Stomach smooth muscle (tissue), 2 donors: ENCODE results near the gene LDLRAD3.

Experiments used
- H3K27ac ChIP-seq: one replicate; pipeline ENCODE4 v1.7.0; 2013; ENCODE audit warnings: mild to moderate bottlenecking, low read length, inconsistent platforms
- H3K27me3 ChIP-seq, 2 donors: one replicate each; pipeline ENCODE4 v1.7.0; 2013; ENCODE audit warnings: low read length in 2 of 2; ENCODE audit not compliant: insufficient read depth in 2 of 2, control insufficient read depth in 1 of 2
- H3K36me3 ChIP-seq, 2 donors: one replicate each; pipeline ENCODE4 v1.7.0; 2013; ENCODE audit warnings: low read length in 2 of 2; ENCODE audit not compliant: control insufficient read depth in 2 of 2, insufficient read depth in 2 of 2
- H3K4me1 ChIP-seq: one replicate; pipeline ENCODE4 v1.7.0; 2013; ENCODE audit warnings: low read length; ENCODE audit not compliant: control insufficient read depth, insufficient read depth
- H3K4me3 ChIP-seq, 2 donors: one replicate each; pipeline ENCODE4 v1.7.0; 2013; ENCODE audit warnings: low read length in 2 of 2
- H3K9ac ChIP-seq, 2 donors: one replicate each; pipeline ENCODE4 v1.7.0; 2013; ENCODE audit warnings: low read length in 2 of 2, mild to moderate bottlenecking in 1 of 2
- H3K9me3 ChIP-seq, 2 donors: one replicate each; pipeline ENCODE4 v1.7.0; 2013; ENCODE audit warnings: low read length in 2 of 2; ENCODE audit not compliant: control insufficient read depth in 2 of 2
- donor health status: healthy.
- donor health status: Pancreatic carcinoma.

LDLRAD3 gene

DNA sequence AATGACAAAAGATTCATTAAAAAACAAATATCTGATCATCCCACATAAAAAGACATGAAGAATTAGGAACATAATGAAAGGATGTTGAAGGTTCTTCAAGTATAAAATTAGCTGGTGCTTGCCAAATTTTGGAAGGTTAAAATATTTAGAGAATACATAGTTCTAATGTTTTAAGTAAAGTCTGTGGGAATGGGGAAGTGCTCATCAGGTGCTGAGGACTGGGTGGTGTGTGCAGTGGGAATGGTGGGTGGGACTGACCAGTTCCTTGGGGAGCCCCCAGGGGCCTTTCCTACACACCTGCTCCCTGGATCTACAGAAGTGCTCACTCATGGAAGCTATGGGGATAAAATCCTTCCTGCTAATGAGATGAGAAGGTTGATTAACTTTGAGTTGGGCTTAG is 11.8 kb downstream of the LDLRAD3 start:
- Histone ChIP-seq H3K4me1 (peaks cover 20% of the 10 kb centered on the region), H3K4me3 (no peak overlapping the region), H3K36me3 (no peaks in the 10 kb centered on the region), H3K27me3 (no peaks in the 10 kb centered on the region), H3K9ac (no peak overlapping the region), H3K27ac (no peak overlapping the region), H3K9me3 (no peaks in the 10 kb centered on the region)

- Histone ChIP-seq H3K9me3 (no peaks in the 10 kb centered on the region), H3K27ac (no peak overlapping the region), H3K27me3 (no peaks in the 10 kb centered on the region), H3K4me1 (no peaks in the 10 kb centered on the region), H3K9ac (no peak overlapping the region), H3K36me3 (no peaks in the 10 kb centered on the region), H3K4me3 (no peak overlapping the region)
Measured at GRCh38 chr11:35962369-35963138, 18.7 kb downstream of the LDLRAD3 start.

GRCh38 chr11:35963911-35964310 is 20.0 kb downstream of the LDLRAD3 start:
- no peaks in the 10 kb centered on the region for H3K36me3 ChIP-seq
- no peak overlapping the region for H3K27ac ChIP-seq
- H3K4me1 ChIP-seq, result peaks cover 9% of the 10 kb centered on the region
- no peak overlapping the region for H3K9ac ChIP-seq
- H3K9me3 ChIP-seq, result no peaks in the 10 kb centered on the region
- no peak overlapping the region for H3K4me3 ChIP-seq
- H3K27me3 ChIP-seq, result no peaks in the 10 kb centered on the region

DNA sequence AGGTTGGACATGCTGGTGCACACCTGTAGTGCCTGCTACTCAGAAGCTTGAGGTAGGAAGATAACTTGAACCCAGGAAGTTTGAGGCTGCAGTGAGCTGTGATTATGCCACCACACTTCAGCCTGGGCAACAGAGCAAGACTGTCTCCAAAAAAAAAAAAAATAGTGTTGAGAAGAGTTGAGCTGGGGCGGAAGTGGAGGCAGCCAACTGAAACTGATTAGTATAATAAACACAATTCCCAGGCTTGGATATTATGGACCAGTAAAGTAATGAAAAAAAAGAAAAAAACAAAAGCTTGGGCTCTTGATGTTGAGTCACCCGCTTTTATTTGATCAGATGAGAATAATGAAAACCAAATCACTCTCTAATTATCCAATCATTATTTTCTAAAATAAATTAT is 21.0 kb downstream of the LDLRAD3 start:
- H3K27me3 ChIP-seq, result no peaks in the 10 kb centered on the region
- H3K9me3 ChIP-seq, result no peaks in the 10 kb centered on the region
- H3K36me3 ChIP-seq, result no peaks in the 10 kb centered on the region
- no peak overlapping the region for H3K9ac ChIP-seq
- no peak overlapping the region for H3K4me3 ChIP-seq
- H3K4me1 ChIP-seq, result peaks cover 18% of the 10 kb centered on the region
- no peak overlapping the region for H3K27ac ChIP-seq

DNA sequence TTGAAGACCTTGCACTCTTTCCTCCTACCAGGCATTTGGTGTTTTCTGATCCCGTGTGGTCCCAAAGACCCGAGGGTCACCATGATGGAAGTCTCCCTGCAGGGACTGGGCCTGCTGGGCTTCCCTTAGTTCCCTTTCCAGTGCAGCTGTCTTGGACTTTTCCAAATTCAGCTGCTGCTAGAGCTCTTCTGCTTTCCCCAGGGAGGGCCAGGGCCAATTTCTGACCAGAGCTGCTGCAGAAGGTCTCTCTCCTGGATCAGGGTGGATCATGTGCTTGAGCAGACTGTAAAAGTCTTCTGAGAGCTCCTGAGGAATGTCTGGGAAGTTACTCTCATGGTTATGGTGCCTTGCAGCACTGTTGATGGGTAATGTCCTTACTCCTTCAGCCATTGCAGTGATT is 23.2 kb downstream of the LDLRAD3 start:
- no peak overlapping the region for H3K4me3 ChIP-seq
- H3K9ac ChIP-seq, result no peak overlapping the region
- peaks cover 0 to 2% of the 10 kb centered on the region in 2 donors for H3K9me3 ChIP-seq
- H3K4me1 ChIP-seq, result peaks cover 25% of the 10 kb centered on the region
- no peaks in the 10 kb centered on the region for H3K27me3 ChIP-seq
- H3K27ac ChIP-seq, result no peak overlapping the region
- H3K36me3 ChIP-seq, result no peaks in the 10 kb centered on the region

GRCh38 chr11:35968386-35969088 is 24.7 kb downstream of the LDLRAD3 start:
- H3K9ac ChIP-seq, result no peak overlapping the region
- H3K4me1 ChIP-seq, result peaks cover 25% of the 10 kb centered on the region
- H3K27ac ChIP-seq, result peak overlapping the region; percentile 53
- no peaks in the 10 kb centered on the region for H3K36me3 ChIP-seq
- H3K27me3 ChIP-seq, result no peaks in the 10 kb centered on the region
- H3K4me3 ChIP-seq, result no peak overlapping the region
- H3K9me3 ChIP-seq, result peaks cover 0 to 2% of the 10 kb centered on the region in 2 donors

DNA sequence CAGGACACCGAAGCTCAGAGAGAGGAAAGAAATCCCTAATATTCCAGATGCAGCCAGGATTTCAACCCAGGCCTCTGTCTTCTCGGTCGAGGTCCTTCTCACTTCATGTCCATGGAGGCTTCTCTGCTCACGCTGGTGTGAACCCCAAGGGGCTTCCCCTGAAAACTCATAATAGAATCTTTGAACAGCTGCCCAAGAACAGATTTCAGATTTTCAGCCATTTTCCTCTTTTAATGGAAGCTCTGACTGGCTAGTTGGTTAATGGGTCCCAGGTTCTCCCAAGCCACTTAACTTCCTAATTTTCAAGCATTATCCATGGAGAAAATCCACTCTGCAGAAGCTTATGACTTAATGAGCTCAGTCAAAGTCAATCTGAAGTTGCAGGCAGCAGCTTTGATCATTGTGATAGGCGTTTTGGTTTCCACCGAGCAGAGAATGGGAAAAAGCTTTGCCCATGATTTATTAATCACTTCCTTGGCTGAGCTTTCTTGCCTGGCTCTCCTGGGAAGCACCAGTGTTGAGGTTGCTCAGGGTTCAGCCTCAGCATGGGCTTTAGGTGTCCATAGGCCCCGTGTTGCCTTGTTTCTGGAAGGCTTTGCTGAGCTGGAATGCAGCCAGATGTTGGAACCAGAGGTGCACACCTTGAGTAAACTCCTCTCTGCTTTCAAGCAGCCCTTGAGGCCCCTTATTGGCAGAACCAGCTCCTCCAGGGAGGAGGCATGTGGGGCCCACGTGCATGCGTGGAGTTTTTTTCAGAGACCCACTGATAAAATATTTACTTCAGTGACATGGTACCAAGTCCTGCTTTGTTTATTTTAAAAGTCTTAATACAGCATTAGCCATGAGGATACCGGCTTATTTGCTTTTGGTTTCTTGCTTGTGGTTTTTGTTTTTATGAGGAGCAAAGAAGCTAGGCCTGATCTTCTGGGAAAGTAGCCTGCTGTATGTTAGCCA is 25.5 kb downstream of the LDLRAD3 start:
- Histone ChIP-seq H3K27me3 (no peaks in the 10 kb centered on the region), H3K36me3 (no peaks in the 10 kb centered on the region), H3K9ac (no peak overlapping the region), H3K4me1 (peaks cover 25% of the 10 kb centered on the region), H3K9me3 (peaks cover 1 to 4% of the 10 kb centered on the region in 2 donors), H3K27ac (peak overlapping the region; percentile 53), H3K4me3 (no peak overlapping the region)

DNA sequence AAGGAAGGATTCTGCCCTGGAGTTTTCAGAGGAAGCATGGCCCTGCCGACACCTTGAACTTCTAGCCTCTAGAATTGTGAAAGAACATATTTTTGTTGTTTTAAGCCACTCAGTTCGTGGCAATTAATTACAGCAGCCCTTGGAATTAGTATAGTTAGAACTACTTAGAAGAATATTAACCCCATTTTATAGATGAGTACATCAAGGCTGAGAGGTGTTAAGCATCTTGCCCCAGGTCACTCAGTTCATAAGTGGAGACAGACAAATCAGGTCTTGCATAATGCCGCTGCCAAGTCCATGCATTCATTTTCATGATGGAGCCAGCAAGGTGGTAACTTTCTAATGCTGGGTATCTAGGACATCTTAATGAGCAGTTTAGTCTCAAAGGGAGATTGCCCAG is 26.6 kb downstream of the LDLRAD3 start:
- Histone ChIP-seq H3K4me3 (no peak overlapping the region), H3K36me3 (no peaks in the 10 kb centered on the region), H3K9me3 (peaks cover 5 to 6% of the 10 kb centered on the region in 2 donors), H3K27me3 (no peaks in the 10 kb centered on the region), H3K4me1 (peaks cover 25% of the 10 kb centered on the region), H3K27ac (peak overlapping the region; percentile 53), H3K9ac (no peak overlapping the region)

DNA sequence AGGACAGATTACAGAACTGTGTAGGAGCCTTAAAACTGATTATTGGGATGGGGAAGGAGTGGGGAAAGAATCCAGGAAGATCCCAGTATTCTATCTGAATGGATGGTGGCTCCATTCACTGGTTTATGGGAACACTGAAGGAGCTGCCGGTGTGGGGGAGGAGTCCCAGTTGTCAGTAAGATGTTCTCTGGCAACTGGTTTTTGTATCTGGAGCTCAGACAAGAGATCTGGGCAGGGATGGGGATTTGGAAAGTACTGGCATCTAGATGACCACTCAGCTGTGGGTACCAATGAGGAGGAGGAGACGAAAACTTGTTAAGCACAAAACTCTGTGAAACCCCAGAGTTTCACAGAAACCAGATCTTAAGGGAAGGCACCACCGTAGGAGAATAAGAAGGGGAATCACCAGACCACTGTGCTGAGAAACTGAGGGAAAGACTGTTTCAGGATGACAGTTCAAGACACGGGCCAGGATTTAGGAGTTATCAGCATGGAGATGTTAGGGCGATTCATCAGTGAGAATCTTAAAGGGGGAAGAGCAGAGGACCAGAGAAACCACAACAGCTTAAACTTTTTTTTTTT is 28.1 kb downstream of the LDLRAD3 start:
- Histone ChIP-seq H3K4me1 (peaks cover 25% of the 10 kb centered on the region), H3K36me3 (no peaks in the 10 kb centered on the region), H3K4me3 (no peak overlapping the region), H3K27ac (no peak overlapping the region), H3K27me3 (no peaks in the 10 kb centered on the region), H3K9me3 (peaks cover 5 to 6% of the 10 kb centered on the region in 2 donors), H3K9ac (no peak overlapping the region)

- H3K36me3 ChIP-seq, result no peaks in the 10 kb centered on the region
- no peak overlapping the region for H3K27ac ChIP-seq
- H3K9me3 ChIP-seq, result peaks cover 5 to 8% of the 10 kb centered on the region in 2 donors
- H3K27me3 ChIP-seq, result no peaks in the 10 kb centered on the region
- H3K4me3 ChIP-seq, result no peak overlapping the region
- H3K4me1 ChIP-seq, result peaks cover 13% of the 10 kb centered on the region
- no peak overlapping the region for H3K9ac ChIP-seq
Measured at GRCh38 chr11:35974882-35975589, 31.2 kb downstream of the LDLRAD3 start.
